ENCODE results near the gene DENND1C.
A peak's percentile ranks its signal among the peaks of the same experiment; 100 is the strongest.

The DENND1C gene

DNA sequence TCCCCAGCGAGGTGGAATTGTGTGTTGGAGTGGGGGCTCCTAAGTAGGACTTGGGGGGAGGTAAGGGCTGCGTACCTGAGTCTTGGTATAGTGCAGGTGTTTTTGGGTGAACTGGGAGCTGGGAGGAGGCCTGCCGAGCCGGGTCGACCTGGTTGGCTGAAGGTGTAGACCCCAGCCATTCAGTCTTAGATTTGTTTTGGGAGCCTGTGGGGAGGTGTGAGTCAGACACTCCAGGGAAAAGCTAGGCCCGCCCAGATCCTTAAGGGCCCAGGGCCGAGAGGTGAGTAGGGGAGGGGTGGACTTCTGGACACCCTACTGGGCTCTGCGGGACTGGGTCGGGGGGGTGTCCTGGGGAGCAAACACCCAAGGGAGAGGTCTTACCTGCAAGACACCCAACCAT, 16.6 kb downstream of the DENND1C start:
- H4K20me1 ChIP-seq (ENCODE audit: insufficient read depth, low read length, poor library complexity, severe bottlenecking), result no peaks in the 10 kb centered on the region
- H3K9ac ChIP-seq (ENCODE audit: low read depth, low read length, poor library complexity, severe bottlenecking), result no peak overlapping the region
- no peak overlapping the region for H3K4me2 ChIP-seq (ENCODE audit: low read depth, low read length, poor library complexity, severe bottlenecking)
- H3K79me2 ChIP-seq (ENCODE audit: insufficient read depth, low read length), result no peaks in the 10 kb centered on the region
- no peaks in the 10 kb centered on the region for H3K9me3 ChIP-seq (ENCODE audit: insufficient read depth, low read depth, low read length)
- no peak overlapping the region for H2AFZ ChIP-seq (ENCODE audit: low read length)
- no peak for TF ChIP-seq EZH2phosphoT487 (IDR thresholded peaks at IDR 0.05; ENCODE audit: borderline replicate concordance)
- TF ChIP-seq, protein P1, sequence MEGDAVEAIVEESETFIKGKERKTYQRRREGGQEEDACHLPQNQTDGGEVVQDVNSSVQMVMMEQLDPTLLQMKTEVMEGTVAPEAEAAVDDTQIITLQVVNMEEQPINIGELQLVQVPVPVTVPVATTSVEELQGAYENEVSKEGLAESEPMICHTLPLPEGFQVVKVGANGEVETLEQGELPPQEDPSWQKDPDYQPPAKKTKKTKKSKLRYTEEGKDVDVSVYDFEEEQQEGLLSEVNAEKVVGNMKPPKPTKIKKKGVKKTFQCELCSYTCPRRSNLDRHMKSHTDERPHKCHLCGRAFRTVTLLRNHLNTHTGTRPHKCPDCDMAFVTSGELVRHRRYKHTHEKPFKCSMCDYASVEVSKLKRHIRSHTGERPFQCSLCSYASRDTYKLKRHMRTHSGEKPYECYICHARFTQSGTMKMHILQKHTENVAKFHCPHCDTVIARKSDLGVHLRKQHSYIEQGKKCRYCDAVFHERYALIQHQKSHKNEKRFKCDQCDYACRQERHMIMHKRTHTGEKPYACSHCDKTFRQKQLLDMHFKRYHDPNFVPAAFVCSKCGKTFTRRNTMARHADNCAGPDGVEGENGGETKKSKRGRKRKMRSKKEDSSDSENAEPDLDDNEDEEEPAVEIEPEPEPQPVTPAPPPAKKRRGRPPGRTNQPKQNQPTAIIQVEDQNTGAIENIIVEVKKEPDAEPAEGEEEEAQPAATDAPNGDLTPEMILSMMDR (conservative IDR thresholded peaks at IDR 0.05; ENCODE audit: low read length), result no peak
- no peaks in the 10 kb centered on the region for H3K27me3 ChIP-seq (ENCODE audit: insufficient read depth, low read length, poor library complexity, severe bottlenecking)
- H3K9me2 ChIP-seq (replicated peaks; ENCODE audit: low read depth, low read length), result no peaks in the 10 kb centered on the region
- no peaks in the 10 kb centered on the region for H3K36me3 ChIP-seq (ENCODE audit: insufficient read depth, low read length)
- no peaks in the 10 kb centered on the region for H3K4me1 ChIP-seq (ENCODE audit: insufficient read depth, low read length, poor library complexity, severe bottlenecking)
- H3F3A ChIP-seq (ENCODE audit: low read depth), result no peaks in the 10 kb centered on the region
- no peak overlapping the region for H3K4me3 ChIP-seq (ENCODE audit: low read length, poor library complexity, severe bottlenecking)

DNA sequence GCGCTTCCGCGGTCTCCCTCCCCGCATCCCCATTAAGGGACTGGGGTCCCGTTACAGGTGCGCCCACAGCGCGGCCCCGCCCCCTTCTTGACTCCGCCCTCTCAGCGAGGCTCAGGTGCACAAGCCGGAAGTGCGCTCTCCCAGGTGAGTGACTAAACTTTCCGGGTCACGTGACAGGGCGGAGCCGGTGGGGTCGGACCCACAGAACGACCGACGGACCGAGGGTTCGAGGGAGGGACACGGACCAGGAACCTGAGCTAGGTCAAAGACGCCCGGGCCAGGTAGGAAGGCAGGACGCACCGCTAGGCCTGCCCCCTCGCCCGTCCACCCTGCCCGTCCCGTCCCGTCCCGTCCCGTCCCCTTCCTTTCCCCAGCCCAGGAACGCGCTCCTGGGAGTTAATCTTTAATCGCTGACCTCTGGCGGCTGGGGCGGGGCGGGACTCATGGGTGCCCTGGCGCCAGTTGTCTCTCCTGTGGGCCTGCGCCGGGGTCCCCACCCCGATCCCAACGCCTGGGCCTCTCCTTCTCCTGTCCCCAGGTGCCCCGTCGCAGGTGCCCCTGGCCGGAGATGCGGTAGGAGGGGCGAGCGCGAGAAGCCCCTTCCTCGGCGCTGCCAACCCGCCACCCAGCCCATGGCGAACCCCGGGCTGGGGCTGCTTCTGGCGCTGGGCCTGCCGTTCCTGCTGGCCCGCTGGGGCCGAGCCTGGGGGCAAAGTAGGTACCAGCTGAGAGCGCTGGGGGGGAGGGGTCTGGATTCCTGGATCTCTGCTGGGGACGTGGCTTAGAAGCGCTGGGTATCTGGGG, 17.3 kb downstream of the DENND1C start, which contains the start of gene CRB3:
TSS of gene CRB3 (plus strand) at position 202 of the 804 bp plus-strand sequence. CDS start at position 633, 431 bp downstream.
- H3K9me3 ChIP-seq (ENCODE audit: insufficient read depth, low read depth, low read length), result no peaks in the 10 kb centered on the region
- no peaks in the 10 kb centered on the region for H3K9me2 ChIP-seq (replicated peaks; ENCODE audit: low read depth, low read length)
- H4K20me1 ChIP-seq (ENCODE audit: insufficient read depth, low read length, poor library complexity, severe bottlenecking), result no peaks in the 10 kb centered on the region
- H3K4me1 ChIP-seq (ENCODE audit: insufficient read depth, low read length, poor library complexity, severe bottlenecking), result no peaks in the 10 kb centered on the region
- H3K27me3 ChIP-seq (ENCODE audit: insufficient read depth, low read length, poor library complexity, severe bottlenecking), result no peaks in the 10 kb centered on the region
- H3K4me2 ChIP-seq (ENCODE audit: low read depth, low read length, poor library complexity, severe bottlenecking), result no peak within 1 kb of the TSS
- H3K79me2 ChIP-seq (ENCODE audit: insufficient read depth, low read length), result no peaks in the 10 kb centered on the region
- H3K4me3 ChIP-seq (ENCODE audit: low read length, poor library complexity, severe bottlenecking), result no peak within 1 kb of the TSS
- H3K9ac ChIP-seq (ENCODE audit: low read depth, low read length, poor library complexity, severe bottlenecking), result no peak within 1 kb of the TSS
- H3F3A ChIP-seq (ENCODE audit: low read depth), result no peaks in the 10 kb centered on the region
- TF ChIP-seq EZH2phosphoT487 (IDR thresholded peaks at IDR 0.05; ENCODE audit: borderline replicate concordance), result no peak
- TF ChIP-seq, protein P1 (conservative IDR thresholded peaks at IDR 0.05; ENCODE audit: low read length), result no peak
- no peaks in the 10 kb centered on the region for H3K36me3 ChIP-seq (ENCODE audit: insufficient read depth, low read length)
- no peak within 1 kb of the TSS for H2AFZ ChIP-seq (ENCODE audit: low read length)

DNA sequence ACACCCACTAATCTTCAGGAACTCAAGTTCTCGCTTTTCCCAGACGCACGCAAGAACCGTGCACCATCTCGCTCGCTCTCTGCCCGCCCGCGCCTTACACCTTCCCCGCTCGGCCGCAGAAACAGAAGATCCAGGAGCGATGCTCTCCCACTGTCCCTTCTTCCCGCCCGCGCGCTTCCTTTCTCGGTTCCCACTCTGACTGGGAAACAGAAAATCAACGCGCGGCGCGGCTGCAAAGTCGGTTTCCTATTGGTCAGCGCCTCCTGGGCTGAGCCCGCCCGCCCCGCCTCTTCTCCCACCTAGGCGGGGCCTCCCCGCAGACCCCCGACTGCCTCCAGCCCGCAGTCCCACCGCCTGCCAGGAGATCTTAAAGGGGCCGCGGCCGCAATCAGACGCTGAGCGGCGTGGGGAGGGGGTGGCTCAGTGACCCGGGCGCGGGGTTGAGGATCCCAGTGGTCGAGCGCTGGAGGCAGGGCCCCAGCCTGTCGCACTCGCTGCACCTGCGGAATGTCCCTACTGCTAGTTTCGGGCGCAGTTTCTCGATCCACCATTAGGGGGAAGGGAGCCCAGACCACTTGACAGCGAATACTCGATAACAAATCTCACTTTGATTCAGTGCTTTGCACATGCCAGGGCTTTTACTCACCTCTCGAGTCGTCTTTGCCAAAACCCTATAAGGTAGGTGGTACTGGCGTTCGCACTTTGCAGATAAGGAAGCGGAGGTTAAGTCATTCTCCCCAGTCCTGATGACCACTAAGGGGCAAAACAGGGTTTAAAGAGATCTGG, 21.3 kb downstream of the DENND1C start:
- Histone ChIP-seq H3K79me2 (ENCODE audit: insufficient read depth, low read length) (peaks cover 5% of the 10 kb centered on the region; the same call in 1 of the 2 replicates), H3K4me1 (ENCODE audit: insufficient read depth, low read length, poor library complexity, severe bottlenecking) (peaks cover 12% of the 10 kb centered on the region), H3K9ac (ENCODE audit: low read depth, low read length, poor library complexity, severe bottlenecking) (peak overlapping the region; percentile 48), H3F3A (ENCODE audit: low read depth) (no peaks in the 10 kb centered on the region), H4K20me1 (ENCODE audit: insufficient read depth, low read length, poor library complexity, severe bottlenecking) (no peaks in the 10 kb centered on the region), H3K4me2 (ENCODE audit: low read depth, low read length, poor library complexity, severe bottlenecking) (peak overlapping the region; percentile 88), H3K9me2 (replicated peaks; ENCODE audit: low read depth, low read length) (no peaks in the 10 kb centered on the region), H2AFZ (ENCODE audit: low read length) (peak overlapping the region; percentile 96), H3K36me3 (ENCODE audit: insufficient read depth, low read length) (no peaks in the 10 kb centered on the region), H3K4me3 (ENCODE audit: low read length, poor library complexity, severe bottlenecking) (peak overlapping the region; percentile 78), H3K27me3 (ENCODE audit: insufficient read depth, low read length, poor library complexity, severe bottlenecking) (no peaks in the 10 kb centered on the region), H3K9me3 (ENCODE audit: insufficient read depth, low read depth, low read length) (no peaks in the 10 kb centered on the region)
- TF ChIP-seq, protein P1 (conservative IDR thresholded peaks at IDR 0.05; ENCODE audit: low read length), result peak; percentile 63
- no peak for TF ChIP-seq EZH2phosphoT487 (IDR thresholded peaks at IDR 0.05; ENCODE audit: borderline replicate concordance)

Data from Loucy (cell line).